Activated CD8-positive, alpha-beta memory T cell treated with anti-CD3 and anti-CD28 coated beads for 1 hour (primary cell): Measurements from ENCODE around the gene MELTF.

Experiments
- DNase-seq, 2 donors: peaks; one replicate each; pipeline ENCODE4 v3.0.0-alpha.2; 2020; ENCODE audit warnings: low read depth in 1 of 2; ENCODE audit errors: extremely low read depth in 1 of 2

MELTF gene

DNA sequence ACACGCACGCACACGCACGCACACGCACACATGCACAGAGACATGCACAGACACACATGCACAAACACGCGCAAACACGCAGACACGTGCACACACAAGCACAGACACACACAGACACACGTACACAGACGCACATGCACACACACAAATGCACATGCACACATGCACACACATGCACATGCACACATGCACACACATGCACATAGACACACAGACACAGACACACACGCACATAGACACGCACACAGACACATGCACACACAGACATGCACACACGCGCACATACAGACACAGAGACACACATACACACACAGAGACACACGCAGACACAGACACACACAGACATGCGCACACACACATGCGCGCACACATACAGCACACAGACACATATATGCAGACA is 34.6 kb downstream of the MELTF start:
- DNase-seq, result no peak

DNA sequence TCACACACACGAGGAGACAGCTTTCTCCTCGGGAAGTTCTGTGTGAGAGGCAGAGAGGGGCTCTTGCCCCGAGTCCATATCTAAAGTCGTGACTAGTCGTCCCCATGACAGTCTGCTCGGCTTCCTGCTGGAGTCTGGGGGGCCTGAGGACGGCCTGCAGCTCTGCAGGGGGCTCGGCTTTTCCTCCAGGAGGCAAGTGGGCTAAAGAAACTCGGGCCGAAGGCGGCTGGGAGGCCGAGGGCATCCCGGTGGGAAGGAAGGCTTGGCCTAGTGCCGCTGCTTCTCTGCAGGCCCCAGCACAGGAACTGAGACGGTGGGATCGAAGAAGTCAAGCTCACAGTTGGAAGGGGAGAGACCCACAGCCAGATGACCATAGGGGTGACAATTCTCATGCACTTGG is 35.6 kb downstream of the MELTF start:
- DNase-seq, result no peak

DNA sequence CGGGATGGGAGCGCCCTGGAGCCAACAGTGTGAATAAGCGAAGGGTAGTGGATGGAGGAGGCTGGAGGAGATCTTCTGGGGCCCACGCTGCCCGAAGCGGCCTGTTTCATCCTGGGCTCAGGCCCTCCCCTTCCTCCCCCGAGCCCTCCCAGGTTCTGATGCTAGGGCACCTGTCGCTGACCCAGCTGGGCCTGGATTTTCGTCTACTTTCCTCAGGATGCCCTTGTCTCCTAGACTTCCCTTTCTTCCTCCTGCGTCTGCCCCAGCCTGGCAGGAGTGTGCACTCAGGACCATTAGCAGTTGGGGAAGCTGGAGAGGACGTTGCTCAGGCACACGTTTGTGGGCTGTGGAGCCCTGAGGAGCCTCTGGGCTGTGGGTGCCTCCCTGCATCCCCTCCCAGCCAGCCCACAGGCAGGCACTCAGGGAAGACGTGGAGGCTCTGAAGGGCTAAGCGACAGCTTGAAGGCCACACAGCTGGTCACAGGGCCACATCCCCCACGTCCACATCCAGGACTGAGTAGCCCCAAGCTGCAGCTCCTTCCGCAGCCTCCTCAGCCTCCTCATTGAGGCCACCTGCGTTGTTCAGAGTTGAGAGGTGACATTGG is 37.1 kb downstream of the MELTF start:
- DNase-seq, result no peak

- DNase-seq, result no peak
These were observed 37.8 kb downstream of the MELTF start for GRCh38 chr3:196991581-196992460.

DNA sequence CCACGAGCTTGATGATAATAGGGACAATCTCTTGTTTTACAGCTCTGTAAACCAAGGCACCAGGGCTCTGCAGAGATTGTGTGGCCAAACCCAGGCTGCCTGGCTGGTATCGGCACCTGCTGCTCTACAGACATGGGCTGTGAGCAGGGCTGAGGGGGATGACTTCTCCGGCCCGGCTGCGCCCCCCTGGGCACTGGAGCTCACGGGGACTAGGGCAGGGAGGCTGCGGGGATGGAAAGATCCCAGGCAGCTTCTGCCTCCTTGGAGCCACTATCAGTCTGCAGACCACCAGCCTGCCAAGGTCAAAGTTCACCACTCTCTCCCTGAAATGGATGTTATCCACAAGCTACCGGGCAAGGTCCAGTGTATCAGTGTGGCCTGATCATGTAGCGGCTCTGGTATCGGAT is 39.0 kb downstream of the MELTF start:
- no peak for DNase-seq

- DNase-seq, result no peak
These were observed 39.8 kb downstream of the MELTF start for GRCh38 chr3:196989721-196990262.

DNA sequence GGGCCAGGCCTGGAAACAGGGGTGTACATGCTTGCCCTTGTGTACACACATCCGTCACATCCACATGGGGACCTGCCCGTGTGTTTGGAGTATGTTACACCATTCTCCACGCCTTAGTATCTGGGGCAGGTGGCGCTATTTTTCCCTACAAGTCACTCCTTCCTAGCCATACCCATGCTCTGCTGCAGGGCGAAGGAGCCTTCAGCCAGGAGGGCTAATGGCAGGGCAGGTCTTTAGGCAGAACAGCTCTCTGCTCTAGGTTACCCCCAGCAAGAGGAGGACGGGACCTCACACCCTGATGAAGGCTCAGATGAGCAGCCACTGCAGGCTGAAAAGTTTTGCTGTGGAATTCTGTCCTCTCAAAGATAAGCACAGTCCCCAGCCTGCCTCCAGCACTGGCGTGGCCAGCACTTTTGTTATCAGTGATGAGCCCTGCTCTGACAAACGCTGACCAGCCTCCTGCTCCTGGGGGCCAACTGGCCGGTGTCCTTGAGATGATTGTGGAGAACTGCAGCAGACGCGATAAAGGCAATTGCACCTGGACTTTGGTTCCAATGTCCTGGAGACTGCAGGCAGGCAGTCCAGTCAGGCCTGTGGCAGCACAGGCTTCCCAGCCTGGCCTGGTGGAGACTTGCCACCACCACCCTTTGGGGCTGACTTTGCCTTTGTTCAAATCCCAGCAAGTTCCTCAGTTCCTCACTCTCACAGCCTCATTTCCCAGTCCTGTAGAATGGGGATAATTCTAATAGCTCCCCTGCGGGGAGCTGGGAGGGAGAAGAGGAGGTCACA is 41.2 kb downstream of the MELTF start:
- DNase-seq, result no peak

DNA sequence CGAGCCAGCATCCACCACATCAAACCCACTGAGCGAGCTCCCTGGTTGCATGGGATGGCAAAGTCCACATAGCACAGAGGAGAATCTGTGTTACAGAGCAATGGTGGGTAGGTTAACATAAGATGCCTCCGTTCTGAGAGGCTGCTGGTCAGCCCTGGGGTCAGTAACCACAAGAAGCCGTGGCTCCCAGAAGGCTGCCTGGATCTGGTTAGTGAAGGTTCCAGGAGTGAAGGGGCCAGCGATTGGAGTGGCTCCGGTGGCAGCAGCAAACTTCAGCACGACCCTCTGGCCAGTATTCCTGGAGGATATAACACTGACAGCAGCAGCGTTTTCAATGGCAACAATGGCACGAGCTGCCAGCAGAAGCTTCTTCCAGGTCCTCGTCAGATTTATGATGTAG is 42.6 kb downstream of the MELTF start:
- no peak for DNase-seq

GRCh38 chr3:196985954-196986885 is 43.4 kb downstream of the MELTF start:
- no peak for DNase-seq

DNA sequence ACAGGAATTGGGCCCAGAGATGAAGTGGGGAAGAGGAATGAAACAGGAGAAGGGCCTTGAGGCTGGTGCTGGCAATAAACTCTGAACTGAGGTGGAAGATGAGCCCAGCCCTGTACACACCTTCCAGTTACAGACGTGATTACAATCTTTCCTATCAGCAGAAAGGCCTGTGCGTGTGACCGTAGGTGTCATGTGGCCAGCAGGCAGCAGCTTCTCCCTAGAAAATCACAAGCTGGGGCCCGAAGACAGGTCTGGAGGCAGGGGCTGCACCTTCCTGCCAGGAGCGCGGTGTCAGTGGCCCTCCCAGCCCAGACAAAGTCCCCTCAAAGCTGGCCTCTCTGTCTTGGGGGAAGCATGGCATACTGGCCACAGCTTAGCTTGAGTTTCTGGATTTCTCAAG is 44.3 kb downstream of the MELTF start:
- no peak for DNase-seq

- no peak for DNase-seq
These were observed 46.4 kb downstream of the MELTF start for GRCh38 chr3:196983186-196983585.

DNA sequence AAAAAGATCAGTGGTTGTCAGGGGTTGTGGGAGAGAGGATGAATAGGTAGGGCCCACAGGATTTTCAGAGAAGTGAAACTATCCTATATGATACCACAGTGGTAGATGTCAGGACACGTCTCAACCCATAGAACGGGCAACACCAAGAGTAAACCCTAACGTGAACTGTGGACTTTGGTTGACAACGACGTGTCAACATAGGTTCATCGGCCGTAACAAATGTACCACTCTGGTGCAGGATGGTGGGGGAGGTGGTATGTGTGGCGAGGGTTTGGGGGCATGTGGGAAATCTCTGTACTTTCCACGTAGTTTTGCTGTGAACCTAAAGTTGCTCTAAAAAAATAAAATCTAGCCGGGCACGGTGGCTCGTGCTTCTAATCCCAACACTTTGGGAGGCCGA is 48.0 kb downstream of the MELTF start:
- no peak for DNase-seq

GRCh38 chr3:196979545-196979944 is 50.1 kb downstream of the MELTF start:
- DNase-seq, result no peak

GRCh38 chr3:196976941-196977340 is 52.7 kb downstream of the MELTF start:
- DNase-seq, result no peak

DNA sequence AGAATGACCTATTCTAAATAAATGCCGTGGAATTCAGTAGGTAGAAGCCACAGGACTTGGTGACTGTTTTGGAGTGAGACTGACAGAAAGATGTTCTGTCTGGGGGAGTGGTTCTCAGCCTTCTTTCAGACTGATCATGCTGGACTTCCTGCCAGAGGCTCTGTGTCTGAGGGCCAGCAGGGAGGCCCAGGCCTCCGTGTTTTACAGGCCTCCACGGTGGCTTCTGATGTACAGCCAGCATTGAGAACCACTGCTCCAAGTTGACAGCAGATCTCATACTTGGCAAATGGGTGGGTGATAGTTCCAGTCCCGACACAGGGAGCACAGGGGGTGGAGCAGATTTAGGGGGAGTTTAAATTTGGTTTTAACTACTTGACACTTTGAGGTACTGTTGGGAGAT is 54.3 kb downstream of the MELTF start:
- no peak for DNase-seq

DNA sequence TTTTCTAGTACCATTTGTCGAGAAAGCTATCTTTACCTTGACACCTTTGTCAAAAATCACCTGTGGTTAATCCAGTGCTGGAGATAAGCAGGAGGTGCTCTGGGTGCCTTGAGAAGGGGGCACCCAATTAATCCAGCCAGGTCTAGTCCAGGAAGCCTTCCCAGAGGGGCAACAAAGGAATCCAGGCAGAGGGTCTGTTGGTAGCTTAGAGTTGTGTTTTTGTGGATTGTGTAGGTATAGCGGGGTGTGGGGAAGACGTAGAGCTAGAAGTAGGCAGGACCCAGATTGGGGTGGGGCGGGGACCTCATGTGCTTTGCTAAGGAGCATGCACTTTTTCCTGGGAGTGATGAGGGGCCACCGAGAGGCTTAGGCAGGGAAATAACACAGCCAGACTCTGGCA is 55.0 kb downstream of the MELTF start:
- DNase-seq, result no peak

- no peak for DNase-seq
These were observed 58.4 kb downstream of the MELTF start for GRCh38 chr3:196971094-196971698.

- no peak for DNase-seq
These were observed 59.0 kb downstream of the MELTF start for GRCh38 chr3:196970547-196971093.

DNA sequence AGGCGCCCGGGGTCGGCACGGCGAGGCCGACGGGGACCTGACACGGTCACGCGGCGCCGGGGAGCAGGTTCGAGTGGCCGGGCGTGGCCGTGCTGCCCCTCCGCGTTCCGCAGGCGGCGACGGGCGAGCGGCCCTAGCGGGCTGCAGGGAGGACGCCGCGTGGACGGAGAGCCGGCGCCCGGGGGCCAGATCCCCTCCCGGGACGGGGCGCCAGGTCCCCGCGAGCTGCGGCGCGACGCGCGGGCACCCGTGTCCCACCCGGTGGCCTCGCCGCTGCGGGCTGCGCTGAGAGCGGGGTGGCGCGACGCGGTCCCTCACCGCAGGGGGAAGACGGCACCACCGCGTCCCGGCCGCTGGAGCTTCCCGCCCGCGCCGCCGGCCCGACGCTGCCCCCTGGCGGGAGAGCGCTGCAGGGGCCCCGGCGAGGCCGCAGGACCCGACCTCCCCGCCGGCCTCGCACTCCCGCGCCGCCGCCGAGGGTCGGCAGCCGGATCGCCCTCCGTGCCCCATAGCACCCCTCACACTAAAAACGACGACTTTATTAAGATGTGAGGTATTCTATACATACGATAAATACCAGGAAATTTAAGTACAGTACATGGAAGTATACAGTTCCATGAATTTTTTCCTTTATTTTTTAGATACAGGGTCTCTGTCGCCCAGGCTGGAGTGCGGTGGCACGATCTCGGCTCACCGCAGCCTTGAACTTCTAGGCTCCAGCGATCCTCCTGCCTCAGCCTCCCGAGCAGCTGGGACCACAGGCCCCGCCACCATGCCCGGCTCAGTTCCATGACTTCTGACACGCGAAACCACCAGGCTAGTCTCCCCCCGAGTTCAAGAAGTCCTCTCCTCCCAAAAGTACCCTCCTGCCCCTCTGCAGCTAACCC is 59.7 kb downstream of the MELTF start:
- peak in 1 of 2 donors; percentile 57 for DNase-seq
